Tibial nerve (tissue), 4 donors: Measurements from ENCODE around the gene UBE2E1. TPM values are rescaled to one million over a fixed set of nuclear protein-coding genes. Genes with fewer than 3 reads are reported as not detected.
A peak's percentile ranks its signal among the peaks of the same experiment; 100 is the strongest.

Experiments
- DNase-seq, 2 donors: peaks; one replicate each; pipeline ENCODE4 v3.0.0-alpha.2; 2019; ENCODE audit warnings: low spot score in 2 of 2
- H3K27ac ChIP-seq, 4 donors: fragments of 200-600 bp; sonication (generic) in 3 of 4; one replicate each; pipeline ENCODE4 v1.5.1; 2017 to 2019; ENCODE audit warnings: mild to moderate bottlenecking in 1 of 4
- H3K27me3 ChIP-seq, 2 donors: fragments of 200-600 bp; sonication (generic) in 1 of 2; one replicate each; pipeline versions ENCODE4 v1.5.1 to v1.6.0; 2017 to 2019
- H3K36me3 ChIP-seq, 3 donors: fragments of 200-600 bp; sonication (generic); one replicate each; pipeline ENCODE4 v1.5.1; 2018 to 2019
- H3K4me1 ChIP-seq, 4 donors: fragments of 200-600 bp; sonication (generic) in 3 of 4; one replicate each; pipeline ENCODE4 v1.5.1; 2017 to 2019
- H3K4me3 ChIP-seq, 4 donors: fragments of 200-600 bp; sonication (generic) in 3 of 4; one replicate each; pipeline ENCODE4 v1.5.1; 2017 to 2019; ENCODE audit warnings: mild to moderate bottlenecking in 1 of 4, moderate library complexity in 1 of 4
- H3K9me3 ChIP-seq, 4 donors: fragments of 200-600 bp; sonication (generic) in 3 of 4; one replicate each; pipeline ENCODE4 v1.5.1; 2017 to 2019
- CTCF ChIP-seq, 5 experiments: fragments of 200-600 bp in 3 of 5; fragments of 450-650 bp in 2 of 5; sonication (generic) in 3 of 5; IDR thresholded peaks; one replicate each; pipeline ENCODE4 v1.5.1; 2016 to 2019; ENCODE audit warnings: antibody characterized with exemption in 5 of 5, mild to moderate bottlenecking in 3 of 5, moderate library complexity in 2 of 5
- EP300 ChIP-seq, 2 donors: sonication (generic); formaldehyde crosslinking; IDR thresholded peaks; one replicate each; pipeline ENCODE4 v1.6.1; 2017; ENCODE audit warnings: antibody characterized with exemption in 2 of 2, mild to moderate bottlenecking in 1 of 2
- POLR2A ChIP-seq, 2 donors: fragments of 450-650 bp; IDR thresholded peaks; one replicate each; pipeline ENCODE4 v1.6.1; 2017; ENCODE audit warnings: antibody characterized with exemption in 2 of 2, mild to moderate bottlenecking in 2 of 2, moderate library complexity in 2 of 2
- WGBS, 2 donors: methylation state at CpG; one replicate each; pipeline ENCODE4 v1.1.5; 2018; 5-methylcytosine and 5-hydroxymethylcytosine counted together
- total RNA-seq, 4 donors: library from RNA; depleted of rRNA; stranded (reverse); fragments of >200 nt; gene quantifications; one replicate each; pipeline ENCODE4 v1.1.0, GENCODE V29; 2016

UBE2E1 gene
- total RNA-seq, 4 donors from 2014 or later = 55.1 to 132 (median 99.5) TPM

GRCh38 chr3:23806534-23807423 is 1.0 kb downstream of the UBE2E1 start:
- H3K27ac ChIP-seq = peak overlapping the region; percentile 90 to 94 (median 93)
- H3K27me3 ChIP-seq = no peaks in the 10 kb centered on the region
- H3K9me3 ChIP-seq = no peaks in the 10 kb centered on the region
- H3K4me1 ChIP-seq = peaks cover 0 to 45% (median 17%) of the 10 kb centered on the region in 4 donors
- peak in 1 of 2 donors; percentile 23 for DNase-seq
- TF ChIP-seq POLR2A (IDR thresholded peaks at IDR 0.05) (peak in 1 of 2 donors; percentile 20), EP300 (IDR thresholded peaks at IDR 0.05) (peak in 1 of 2 donors; percentile 58), CTCF (IDR thresholded peaks at IDR 0.05) (no peak)
- peak overlapping the region; percentile 89 to 95 (median 92) for H3K4me3 ChIP-seq
- H3K36me3 ChIP-seq = no peaks in the 10 kb centered on the region
- WGBS, 2 donors = 0 to 1% methylated on average over 44 to 61 of the region's 71 CpGs

GRCh38 chr3:23807424-23808015 is 1.8 kb downstream of the UBE2E1 start:
- Histone ChIP-seq H3K9me3 (no peaks in the 10 kb centered on the region), H3K36me3 (no peaks in the 10 kb centered on the region), H3K4me3 (peak overlapping the region; percentile 89 to 95 (median 92)), H3K27ac (peak overlapping the region; percentile 90 to 94 (median 93)), H3K4me1 (peaks cover 0 to 51% (median 17%) of the 10 kb centered on the region in 4 donors), H3K27me3 (no peaks in the 10 kb centered on the region)
- 27 to 30% methylated on average over 5 of the region's 5 CpGs for WGBS, 2 donors
- TF ChIP-seq EP300 (IDR thresholded peaks at IDR 0.05) = no peak
- TF ChIP-seq POLR2A (IDR thresholded peaks at IDR 0.05) = no peak
- TF ChIP-seq CTCF (IDR thresholded peaks at IDR 0.05) = no peak
- no peak for DNase-seq

- peaks cover 0 to 56% (median 17%) of the 10 kb centered on the region in 4 donors for H3K4me1 ChIP-seq
- 62 to 64% methylated on average over 5 of the region's 5 CpGs for WGBS, 2 donors
- no peaks in the 10 kb centered on the region for H3K36me3 ChIP-seq
- no peaks in the 10 kb centered on the region for H3K27me3 ChIP-seq
- H3K9me3 ChIP-seq = no peaks in the 10 kb centered on the region
- TF ChIP-seq CTCF (IDR thresholded peaks at IDR 0.05) = no peak
- TF ChIP-seq EP300 (IDR thresholded peaks at IDR 0.05) = no peak
- no peak for TF ChIP-seq POLR2A (IDR thresholded peaks at IDR 0.05)
- H3K4me3 ChIP-seq = no peak overlapping the region
- peak overlapping the region in 3 of 4 donors; percentile 60 to 94 (median 90) for H3K27ac ChIP-seq
- no peak for DNase-seq
Observed at GRCh38 chr3:23808525-23808924, 2.8 kb downstream of the UBE2E1 start.

GRCh38 chr3:23809294-23809693 is 3.5 kb downstream of the UBE2E1 start:
- Histone ChIP-seq H3K27me3 (no peaks in the 10 kb centered on the region), H3K4me3 (no peak overlapping the region), H3K36me3 (no peaks in the 10 kb centered on the region), H3K9me3 (no peaks in the 10 kb centered on the region), H3K4me1 (peaks cover 0 to 61% (median 17%) of the 10 kb centered on the region in 4 donors), H3K27ac (peak overlapping the region in 3 of 4 donors; percentile 6 to 94 (median 91))
- TF ChIP-seq POLR2A (IDR thresholded peaks at IDR 0.05) (no peak), EP300 (IDR thresholded peaks at IDR 0.05) (no peak), CTCF (IDR thresholded peaks at IDR 0.05) (no peak)
- 47 to 49% methylated on average over 2 of the region's 2 CpGs for WGBS, 2 donors
- DNase-seq = no peak
